Prostate gland (tissue), 2 donors: ENCODE measurements around the gene GPR35. TPM values are rescaled to one million over a fixed set of nuclear protein-coding genes. Genes with fewer than 3 reads are reported as not detected.
"Not testable (repeated sequence)": the region's sequence is repeated elsewhere in the genome, so short reads cannot be mapped to it uniquely, and the experiment has no call there.

Experiments used
- DNase-seq: peaks from one replicate; pipeline ENCODE4 v3.0.0-alpha.2; 2019; ENCODE audit warnings: low spot score
- H3K27ac ChIP-seq, 2 donors: fragments of 200-600 bp; sonication (generic); 2 replicates each; pipeline ENCODE4 v1.5.1; 2017 to 2019
- H3K27me3 ChIP-seq: fragments of 200-600 bp; sonication (generic); replicated peaks from 2 replicates; pipeline ENCODE4 v1.5.1; 2019; ENCODE audit not compliant: insufficient read depth
- H3K36me3 ChIP-seq, 2 donors: fragments of 200-600 bp; sonication (generic); 1 replicate in 1 of 2; 2 replicates in 1 of 2; pipeline versions ENCODE4 v1.5.1 to v1.8.1; 2017 to 2019
- H3K4me1 ChIP-seq: fragments of 200-600 bp; sonication (generic); replicated peaks from 2 replicates; pipeline ENCODE4 v1.5.1; 2019
- H3K4me3 ChIP-seq, 2 donors: fragments of 200-600 bp; sonication (generic); 2 replicates each; pipeline ENCODE4 v1.5.1; 2017 to 2019
- H3K9me3 ChIP-seq: fragments of 200-600 bp; sonication (generic); 2 replicates; pipeline ENCODE4 v1.5.1; 2017
- CTCF ChIP-seq, 4 experiments: fragments of 200-600 bp in 2 of 4; fragments of 450-650 bp in 2 of 4; sonication (generic) in 2 of 4; IDR thresholded peaks; 1 replicate in 3 of 4; 2 replicates in 1 of 4; pipeline ENCODE4 v1.5.1; 2016 to 2019; ENCODE audit warnings: antibody characterized with exemption in 4 of 4, mild to moderate bottlenecking in 2 of 4, moderate library complexity in 2 of 4
- POLR2A ChIP-seq: fragments of 450-650 bp; IDR thresholded peaks from one replicate; pipeline ENCODE4 v1.6.1; 2016; ENCODE audit warnings: antibody characterized with exemption, mild to moderate bottlenecking
- POLR2AphosphoS5 ChIP-seq: sonication (generic); formaldehyde crosslinking; IDR thresholded peaks from one replicate; pipeline ENCODE4 v1.6.1; 2017; ENCODE audit warnings: antibody characterized with exemption
- WGBS: methylation state at CpG from one replicate; pipeline ENCODE4 v1.1.5; 2018; 5-methylcytosine and 5-hydroxymethylcytosine counted together
- intact Hi-C: fragments of 100-400 bp; cut with DNase I; formaldehyde crosslinking; loops from one replicate; pipeline ENCODE4 v1.14.2; 2022
- total RNA-seq, 2 donors: library from RNA; depleted of rRNA; stranded (reverse); fragments of >200 nt; gene quantifications; one replicate each; pipeline ENCODE4 v1.1.0, GENCODE V29; 2016

Gene GPR35
- total RNA-seq, 2 donors from 2014 or later = 3.3 to 4.6 TPM

- Histone ChIP-seq H3K4me1 (no peaks in the 10 kb centered on the region), H3K36me3 (no peaks in the 10 kb centered on the region), H3K4me3 (no peak overlapping the region), H3K9me3 (no peaks in the 10 kb centered on the region), H3K27ac (no peak overlapping the region), H3K27me3 (no peaks in the 10 kb centered on the region)
- intact Hi-C loops = no loop called here
- no peak for DNase-seq
- TF ChIP-seq CTCF (IDR thresholded peaks at IDR 0.05) (no peak), POLR2A (no peak), POLR2AphosphoS5 (no peak)
- over 99% methylated on average over 9 of the region's 9 CpGs for WGBS
These were observed 10.9 kb upstream of the GPR35 start for GRCh38 chr2:240614391-240614790.

DNA sequence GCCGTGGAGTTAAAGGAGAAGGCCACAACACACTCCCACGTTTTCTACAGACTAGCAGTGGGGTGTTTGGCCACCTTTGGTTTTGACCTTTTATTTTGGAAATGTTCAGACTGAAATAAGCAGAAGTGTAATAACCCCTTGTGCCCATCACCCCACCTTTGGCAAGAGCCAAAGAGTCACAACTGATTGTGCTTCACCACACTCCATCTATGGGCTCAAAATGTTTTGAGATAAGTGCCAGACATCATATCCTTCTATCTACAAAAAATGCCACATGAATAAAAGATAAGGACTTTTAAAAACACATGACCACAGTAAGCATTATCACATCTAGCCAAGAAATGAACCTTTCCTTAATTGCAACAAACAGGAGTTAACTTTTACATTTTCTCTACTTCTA is 9.9 kb upstream of the GPR35 start:
- Histone ChIP-seq H3K27ac (no peak overlapping the region), H3K4me1 (no peaks in the 10 kb centered on the region), H3K4me3 (no peak overlapping the region), H3K9me3 (no peaks in the 10 kb centered on the region), H3K36me3 (no peaks in the 10 kb centered on the region), H3K27me3 (no peaks in the 10 kb centered on the region)
- no peak for TF ChIP-seq POLR2A
- TF ChIP-seq POLR2AphosphoS5 = no peak
- no peak for TF ChIP-seq CTCF (IDR thresholded peaks at IDR 0.05)
- no peak for DNase-seq
- intact Hi-C loops = no loop called here
- WGBS = 93% methylated on average over 2 of the region's 2 CpGs

GRCh38 chr2:240615820-240616547 is 9.3 kb upstream of the GPR35 start:
- Histone ChIP-seq H3K27ac (no peak overlapping the region), H3K4me3 (no peak overlapping the region), H3K9me3 (no peaks in the 10 kb centered on the region), H3K27me3 (no peaks in the 10 kb centered on the region), H3K36me3 (no peaks in the 10 kb centered on the region), H3K4me1 (no peaks in the 10 kb centered on the region)
- TF ChIP-seq POLR2A = no peak
- TF ChIP-seq CTCF (IDR thresholded peaks at IDR 0.05) = no peak
- no peak for TF ChIP-seq POLR2AphosphoS5
- intact Hi-C loops = no loop called here
- no peak for DNase-seq
- WGBS = 75% methylated on average over 20 of the region's 20 CpGs

GRCh38 chr2:240616860-240617666 is 8.2 kb upstream of the GPR35 start:
- intact Hi-C loops, H3K27me3 ChIP-seq, H3K36me3 ChIP-seq, H3K4me3 ChIP-seq, DNase-seq, H3K27ac ChIP-seq, H3K4me1 ChIP-seq, H3K9me3 ChIP-seq: not testable (repeated sequence)
- whole genome bisulfite sequencing = 94% methylated on average over 5 of the region's 5 CpGs

DNA sequence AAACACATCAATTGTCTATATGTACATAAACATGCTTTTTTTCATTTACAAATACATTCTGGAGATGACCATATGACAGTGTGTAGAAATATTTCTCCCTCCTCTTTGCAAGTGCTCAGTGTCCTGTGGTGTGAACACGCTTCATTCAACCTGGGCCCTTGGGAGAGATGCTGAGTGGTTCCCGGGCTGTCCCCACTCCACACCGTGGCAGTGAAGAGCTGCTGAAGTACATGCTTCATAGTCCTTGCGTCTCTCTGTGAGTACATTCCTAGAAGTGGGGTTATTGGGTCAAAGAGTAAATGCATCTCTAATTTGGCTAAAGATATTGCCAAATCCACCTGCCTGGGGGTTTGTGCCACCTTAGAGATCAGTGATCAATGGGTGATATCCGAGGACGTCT is 6.5 kb upstream of the GPR35 start:
- Histone ChIP-seq H3K4me1 (no peaks in the 10 kb centered on the region), H3K4me3 (no peak overlapping the region), H3K27ac (no peak overlapping the region), H3K27me3 (no peaks in the 10 kb centered on the region), H3K36me3 (no peaks in the 10 kb centered on the region), H3K9me3 (no peaks in the 10 kb centered on the region)
- intact Hi-C loops = no loop called here
- no peak for TF ChIP-seq CTCF (IDR thresholded peaks at IDR 0.05)
- no peak for TF ChIP-seq POLR2A
- no peak for TF ChIP-seq POLR2AphosphoS5
- WGBS = 95% methylated on average over 6 of the region's 6 CpGs
- no peak for DNase-seq
